Neuronal stem cell (in vitro differentiated cells): ENCODE results near the gene EXOSC3.
A peak's percentile ranks its signal among the peaks of the same experiment; 100 is the strongest.

Experiments
- DNase-seq: peaks from one replicate; pipeline ENCODE4 v3.0.0-alpha.2; 2013; ENCODE audit warnings: low spot score
- H2AFZ ChIP-seq: one replicate; pipeline ENCODE4 v1.6.1; 2013; ENCODE audit warnings: mild to moderate bottlenecking, low read length, inconsistent platforms
- H2AK5ac ChIP-seq: 2 replicates; pipeline ENCODE4 v1.6.1; 2013; ENCODE audit warnings: low read depth, mild to moderate bottlenecking, inconsistent platforms, low read length, moderate library complexity, mixed read lengths
- H2BK120ac ChIP-seq: 2 replicates; pipeline ENCODE4 v1.6.1; 2013; ENCODE audit warnings: low read depth, mild to moderate bottlenecking, inconsistent platforms, low read length, moderate library complexity, mixed read lengths
- H2BK12ac ChIP-seq: one replicate; pipeline ENCODE4 v1.6.1; 2013; ENCODE audit warnings: low read length, inconsistent platforms
- H2BK15ac ChIP-seq: 2 replicates; pipeline ENCODE4 v1.6.1; 2013; ENCODE audit warnings: mild to moderate bottlenecking, low read length, inconsistent platforms, mixed read lengths
- H2BK5ac ChIP-seq: one replicate; pipeline ENCODE4 v1.6.1; 2013; ENCODE audit warnings: inconsistent platforms, mild to moderate bottlenecking, low read length, moderate library complexity
- H3K14ac ChIP-seq: one replicate; pipeline ENCODE4 v1.6.1; 2013; ENCODE audit warnings: low read length, inconsistent platforms
- H3K18ac ChIP-seq: 2 replicates; pipeline ENCODE4 v1.6.1; 2013; ENCODE audit warnings: low read length, inconsistent platforms
- H3K23ac ChIP-seq: 2 replicates; pipeline ENCODE4 v1.6.1; 2013; ENCODE audit warnings: low read depth, mild to moderate bottlenecking, mixed read lengths, low read length, inconsistent platforms; ENCODE audit not compliant: poor library complexity
- H3K27ac ChIP-seq: replicated peaks from 3 replicates; pipeline ENCODE4 v1.5.1; 2013; ENCODE audit warnings: low read length, inconsistent platforms
- H3K27me3 ChIP-seq, 3 experiments: 2 replicates each; pipeline ENCODE4 v1.6.1; 2013; ENCODE audit warnings: low read length in 3 of 3, mild to moderate bottlenecking in 2 of 3, inconsistent platforms in 1 of 3, low read depth in 1 of 3, mixed read lengths in 1 of 3, moderate library complexity in 1 of 3; ENCODE audit not compliant: control insufficient read depth in 3 of 3, insufficient read depth in 3 of 3
- H3K36me3 ChIP-seq, 2 donors: replicated peaks in 1 of 2; 2 replicates each; pipeline ENCODE4 v1.6.1; 2013; ENCODE audit warnings: low read length in 2 of 2; ENCODE audit not compliant: control insufficient read depth in 2 of 2, insufficient read depth in 2 of 2
- H3K4ac ChIP-seq: 2 replicates; pipeline ENCODE4 v1.6.1; 2013; ENCODE audit warnings: inconsistent platforms, mild to moderate bottlenecking, low read length, moderate library complexity
- H3K4me1 ChIP-seq, 2 donors: 1 replicate in 1 of 2; 2 replicates in 1 of 2; pipeline ENCODE4 v1.6.1; 2013; ENCODE audit warnings: low read length in 2 of 2, low read depth in 1 of 2; ENCODE audit not compliant: control insufficient read depth in 2 of 2, insufficient read depth in 1 of 2
- H3K4me2 ChIP-seq: one replicate; pipeline ENCODE4 v1.6.1; 2013; ENCODE audit warnings: mild to moderate bottlenecking, low read length, inconsistent platforms; ENCODE audit not compliant: insufficient read depth, poor library complexity, severe bottlenecking
- H3K4me3 ChIP-seq, 2 donors: 2 replicates each; pipeline ENCODE4 v1.5.1; 2013; ENCODE audit warnings: low read length in 2 of 2, mild to moderate bottlenecking in 2 of 2, inconsistent platforms in 1 of 2, moderate library complexity in 1 of 2
- H3K79me1 ChIP-seq: one replicate; pipeline ENCODE4 v1.6.1; 2013; ENCODE audit warnings: low read depth, mild to moderate bottlenecking, inconsistent platforms, low read length, moderate library complexity
- H3K9ac ChIP-seq: one replicate; pipeline ENCODE4 v1.6.1; 2013; ENCODE audit warnings: mild to moderate bottlenecking, low read depth, low read length, inconsistent platforms; ENCODE audit not compliant: poor library complexity
- H3K9me3 ChIP-seq, 2 donors: replicated peaks in 1 of 2; 2 replicates each; pipeline versions ENCODE3 to v1.6.1; 2013; ENCODE audit warnings: low read length in 2 of 2, mild to moderate bottlenecking in 2 of 2, inconsistent platforms in 1 of 2, low read depth in 1 of 2, mixed read lengths in 1 of 2, moderate library complexity in 1 of 2; ENCODE audit not compliant: control insufficient read depth in 2 of 2, insufficient read depth in 1 of 2
- H4K8ac ChIP-seq: one replicate; pipeline ENCODE4 v1.6.1; 2013; ENCODE audit warnings: low read depth, mild to moderate bottlenecking, inconsistent platforms, low read length, moderate library complexity
- H4K91ac ChIP-seq: one replicate; pipeline ENCODE4 v1.6.1; 2013; ENCODE audit warnings: low read length, low read depth, mild to moderate bottlenecking, inconsistent platforms; ENCODE audit not compliant: poor library complexity
- WGBS, 2 donors: extraction: QIAGEN DNeasy Blood & Tissue Kit; methylation state at CpG; one replicate each; pipeline ENCODE4 v1.1.7; 2013; ENCODE audit warnings: missing lambda C conversion rate in 2 of 2, mixed read lengths in 1 of 2; ENCODE audit not compliant: insufficient read length in 2 of 2, insufficient replicate concordance in 1 of 2; ENCODE audit errors: extremely low coverage in 2 of 2; 5-methylcytosine and 5-hydroxymethylcytosine counted together

Gene EXOSC3

GRCh38 chr9:37751186-37751585, 33.7 kb downstream of the EXOSC3 start:
- WGBS, 2 donors = no CpG with 5 or more reads among the region's 6 CpGs
- Histone ChIP-seq H2BK120ac (no peak overlapping the region), H2AFZ (no peak overlapping the region), H3K4me3 (no peak overlapping the region), H3K27ac (no peak overlapping the region), H3K9ac (no peak overlapping the region), H3K27me3 (peaks cover 0 to 5% (median 0%) of the 10 kb centered on the region in 3 experiments), H3K23ac (no peak overlapping the region), H2BK15ac (no peak overlapping the region), H3K4me2 (no peak overlapping the region), H3K4ac (no peak overlapping the region), H3K18ac (no peak overlapping the region), H3K9me3 (no peaks in the 10 kb centered on the region), H2AK5ac (no peak overlapping the region), H3K79me1 (no peaks in the 10 kb centered on the region), H4K8ac (no peak overlapping the region), H3K36me3 (no peaks in the 10 kb centered on the region), H3K4me1 (peaks cover 2 to 4% of the 10 kb centered on the region in 2 donors), H2BK12ac (no peak overlapping the region), H2BK5ac (no peak overlapping the region), H4K91ac (no peak overlapping the region), H3K14ac (no peak overlapping the region)
- DNase-seq = no peak

- Histone ChIP-seq H3K9me3 (no peaks in the 10 kb centered on the region), H3K4me3 (no peak overlapping the region)
Measured at GRCh38 chr9:37749129-37749528, 35.7 kb downstream of the EXOSC3 start.

GRCh38 chr9:37747271-37747753, 37.6 kb downstream of the EXOSC3 start:
- Histone ChIP-seq H3K4me2 (no peak overlapping the region), H3K4me3 (no peak overlapping the region), H4K8ac (no peak overlapping the region), H4K91ac (no peak overlapping the region), H2AFZ (peak overlapping the region; percentile 66), H3K27ac (no peak overlapping the region), H3K27me3 (peaks cover 0 to 9% (median 0%) of the 10 kb centered on the region in 3 experiments), H2BK15ac (no peak overlapping the region), H3K23ac (no peak overlapping the region), H3K18ac (no peak overlapping the region), H2BK5ac (no peak overlapping the region), H3K9me3 (no peaks in the 10 kb centered on the region), H2BK12ac (no peak overlapping the region), H2BK120ac (no peak overlapping the region), H3K4me1 (no peaks in the 10 kb centered on the region), H3K4ac (no peak overlapping the region), H3K14ac (no peak overlapping the region), H3K79me1 (no peaks in the 10 kb centered on the region), H3K9ac (no peak overlapping the region), H3K36me3 (no peaks in the 10 kb centered on the region), H2AK5ac (no peak overlapping the region)
- no CpG with 5 or more reads among the region's 3 CpGs for WGBS, 2 donors
- DNase-seq = peak; percentile 45

More at GRCh38 chr9:37749129-37749528, 35.7 kb downstream of the EXOSC3 start:
- Histone ChIP-seq H2BK5ac (no peak overlapping the region), H2BK120ac (no peak overlapping the region), H2BK12ac (no peak overlapping the region), H4K8ac (no peak overlapping the region), H3K36me3 (no peaks in the 10 kb centered on the region), H3K14ac (no peak overlapping the region), H3K4me1 (peaks cover 2% of the 10 kb centered on the region in 2 donors), H3K4me2 (no peak overlapping the region), H2AFZ (no peak overlapping the region), H3K9ac (no peak overlapping the region), H4K91ac (no peak overlapping the region), H3K4ac (no peak overlapping the region), H3K23ac (no peak overlapping the region), H3K27me3 (peaks cover 0 to 5% (median 0%) of the 10 kb centered on the region in 3 experiments), H3K79me1 (no peaks in the 10 kb centered on the region), H2BK15ac (no peak overlapping the region), H2AK5ac (no peak overlapping the region), H3K27ac (no peak overlapping the region), H3K18ac (no peak overlapping the region)
- WGBS, 2 donors = no CpG with 5 or more reads among the region's 5 CpGs
- DNase-seq = no peak

GRCh38 chr9:37746448-37747270, 38.2 kb downstream of the EXOSC3 start:
- Histone ChIP-seq H2BK5ac (no peak overlapping the region), H4K8ac (no peak overlapping the region), H3K27ac (no peak overlapping the region), H3K23ac (no peak overlapping the region), H3K4me3 (no peak overlapping the region), H3K36me3 (no peaks in the 10 kb centered on the region), H2BK15ac (no peak overlapping the region), H4K91ac (no peak overlapping the region), H3K14ac (no peak overlapping the region), H3K79me1 (no peaks in the 10 kb centered on the region), H2BK12ac (peak overlapping the region; percentile 59), H3K4ac (no peak overlapping the region), H3K9me3 (no peaks in the 10 kb centered on the region), H2AFZ (peak overlapping the region; percentile 66), H2AK5ac (no peak overlapping the region), H2BK120ac (no peak overlapping the region), H3K4me1 (peaks cover 0 to 1% of the 10 kb centered on the region in 2 donors), H3K18ac (peak overlapping the region; percentile 33), H3K4me2 (no peak overlapping the region), H3K27me3 (peaks cover 0 to 9% (median 0%) of the 10 kb centered on the region in 3 experiments), H3K9ac (no peak overlapping the region)
- no peak for DNase-seq
- whole genome bisulfite sequencing, 2 donors = no CpG with 5 or more reads among the region's 24 CpGs
